Measurements from ENCODE around the gene THOC5. TPM values are rescaled to one million over a fixed set of nuclear protein-coding genes. Genes with fewer than 3 reads are reported as not detected.

The THOC5 gene
- total RNA-seq, 1 experiment from 2014 or later = 80.6 TPM

- ChIA-PET CTCF (interaction anchor here (0.8 kb wide), 1 partner anchor 10 kb away, joined by 5 read pairs; the partner anchor contains the start of gene THOC5), POLR2A (no interaction called here), RAD21 (ENCODE audit: low non-redundant PET in 1 of 2, low total read pairs in 2 of 2, uncharacterized antibody in 2 of 2, unreplicated experiment in 2 of 2) (no interaction called here)
- no peak for ATAC-seq
- H3K4me3 ChIP-seq (replicated peaks in 1 of 2; ENCODE audit: low read depth in 1 of 2, low read length in 2 of 2) = no peak overlapping the region
- H3K4me1 ChIP-seq (ENCODE audit: control insufficient read depth in 1 of 2, insufficient read depth in 2 of 2, low read length in 2 of 2) = no peaks in the 10 kb centered on the region
- TF ChIP-seq EZH2phosphoT487 (IDR thresholded peaks at IDR 0.05; ENCODE audit: borderline replicate concordance) = no peak
- no peak for TF ChIP-seq TCF7L2 (IDR thresholded peaks at IDR 0.05; ENCODE audit: borderline replicate concordance, extremely low read depth, insufficient read depth, insufficient read length)
- TF ChIP-seq ATF3 (IDR thresholded peaks at IDR 0.05) = no peak
- TF ChIP-seq POLR2A (IDR thresholded peaks at IDR 0.05; ENCODE audit: borderline replicate concordance, extremely low read depth, insufficient read depth, insufficient read length) = no peak
- no peak for TF ChIP-seq POLR2AphosphoS5 (IDR thresholded peaks at IDR 0.05; ENCODE audit: low read depth, low read length)
- TF ChIP-seq SRF (IDR thresholded peaks at IDR 0.05; ENCODE audit: low read depth) = no peak
- TF ChIP-seq CBX3 (IDR thresholded peaks at IDR 0.05; ENCODE audit: low read depth) = no peak
- no peak for TF ChIP-seq CEBPB (IDR thresholded peaks at IDR 0.05; ENCODE audit: low read depth)
- no peak for TF ChIP-seq EZH2 (IDR thresholded peaks at IDR 0.05)
- TF ChIP-seq, protein P1, sequence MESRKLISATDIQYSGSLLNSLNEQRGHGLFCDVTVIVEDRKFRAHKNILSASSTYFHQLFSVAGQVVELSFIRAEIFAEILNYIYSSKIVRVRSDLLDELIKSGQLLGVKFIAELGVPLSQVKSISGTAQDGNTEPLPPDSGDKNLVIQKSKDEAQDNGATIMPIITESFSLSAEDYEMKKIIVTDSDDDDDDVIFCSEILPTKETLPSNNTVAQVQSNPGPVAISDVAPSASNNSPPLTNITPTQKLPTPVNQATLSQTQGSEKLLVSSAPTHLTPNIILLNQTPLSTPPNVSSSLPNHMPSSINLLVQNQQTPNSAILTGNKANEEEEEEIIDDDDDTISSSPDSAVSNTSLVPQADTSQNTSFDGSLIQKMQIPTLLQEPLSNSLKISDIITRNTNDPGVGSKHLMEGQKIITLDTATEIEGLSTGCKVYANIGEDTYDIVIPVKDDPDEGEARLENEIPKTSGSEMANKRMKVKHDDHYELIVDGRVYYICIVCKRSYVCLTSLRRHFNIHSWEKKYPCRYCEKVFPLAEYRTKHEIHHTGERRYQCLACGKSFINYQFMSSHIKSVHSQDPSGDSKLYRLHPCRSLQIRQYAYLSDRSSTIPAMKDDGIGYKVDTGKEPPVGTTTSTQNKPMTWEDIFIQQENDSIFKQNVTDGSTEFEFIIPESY (IDR thresholded peaks at IDR 0.05; ENCODE audit: extremely low read depth, insufficient replicate concordance, low read length) = no peak
- TF ChIP-seq ZFX (IDR thresholded peaks at IDR 0.05) = no peak
- no peak for TF ChIP-seq ZNF274 (IDR thresholded peaks at IDR 0.05; ENCODE audit: low read depth, low read length)
- no peak for TF ChIP-seq ELF1 (IDR thresholded peaks at IDR 0.05; ENCODE audit: borderline replicate concordance, low read depth)
- TF ChIP-seq YY1 (IDR thresholded peaks at IDR 0.05; ENCODE audit: extremely low read depth, insufficient replicate concordance, low read depth, low read length) = no peak
- TF ChIP-seq EGR1 (IDR thresholded peaks at IDR 0.05; ENCODE audit: low read depth) = no peak
- no peak for TF ChIP-seq RAD21 (IDR thresholded peaks at IDR 0.05; ENCODE audit: low read depth)
- no peak for TF ChIP-seq MAX (IDR thresholded peaks at IDR 0.05)
- intact Hi-C loops (cut with micrococcal nuclease) = no loop called here
- no peak for DNase-seq (ENCODE audit: low read depth, low spot score)
- no peaks in the 10 kb centered on the region for H3K9me2 ChIP-seq (ENCODE audit: insufficient read depth)
- H4K20me1 ChIP-seq (ENCODE audit: insufficient read depth) = no peaks in the 10 kb centered on the region
- no peak overlapping the region for H2AFZ ChIP-seq (ENCODE audit: low read depth, low read length, poor library complexity, severe bottlenecking)
- no peaks in the 10 kb centered on the region for H3K9me3 ChIP-seq (ENCODE audit: control insufficient read depth in 1 of 2, insufficient read depth in 1 of 2, low read depth in 1 of 2, low read length in 2 of 2)
- H3K79me2 ChIP-seq (ENCODE audit: insufficient read depth, low read length) = no peaks in the 10 kb centered on the region
- peaks cover 13 to 26% of the 10 kb centered on the region in 2 experiments; a peak in 3 of 4 replicates for H3K36me3 ChIP-seq (ENCODE audit: control insufficient read depth in 1 of 2, insufficient read depth in 2 of 2, low read length in 2 of 2)
- H3K4me2 ChIP-seq (ENCODE audit: low read length) = no peak overlapping the region
- no peak overlapping the region for H3K27ac ChIP-seq (ENCODE audit: low read depth, low read length)
- no peak overlapping the region for H3K9ac ChIP-seq (ENCODE audit: low read length)
- no TSS peak for BruUV-seq (replicated peaks)
- H3K27me3 ChIP-seq (ENCODE audit: insufficient read depth, low read length) = no peaks in the 10 kb centered on the region
Observed at GRCh38 chr22:29563652-29564460, 10.3 kb upstream of the THOC5 start.

Measured in HCT116 (cell line).